GM10847 (cell line): ENCODE measurements around the gene TRMT61B.

Source experiments
- POLR2A ChIP-seq: IDR thresholded peaks from 2 replicates; pipeline ENCODE4 v1.6.1; 2011; ENCODE audit not compliant: insufficient read length; ENCODE audit errors: extremely low read depth

TRMT61B gene

GRCh38 chr2:28893488-28893887 lies 23.4 kb upstream of the TRMT61B start:
- TF ChIP-seq POLR2A: no peak

- no peak for TF ChIP-seq POLR2A
These were observed 10.1 kb upstream of the TRMT61B start for GRCh38 chr2:28880193-28880592.

- TF ChIP-seq POLR2A: no peak
These were observed 1.5 kb upstream of the TRMT61B start for GRCh38 chr2:28871620-28872019.

DNA sequence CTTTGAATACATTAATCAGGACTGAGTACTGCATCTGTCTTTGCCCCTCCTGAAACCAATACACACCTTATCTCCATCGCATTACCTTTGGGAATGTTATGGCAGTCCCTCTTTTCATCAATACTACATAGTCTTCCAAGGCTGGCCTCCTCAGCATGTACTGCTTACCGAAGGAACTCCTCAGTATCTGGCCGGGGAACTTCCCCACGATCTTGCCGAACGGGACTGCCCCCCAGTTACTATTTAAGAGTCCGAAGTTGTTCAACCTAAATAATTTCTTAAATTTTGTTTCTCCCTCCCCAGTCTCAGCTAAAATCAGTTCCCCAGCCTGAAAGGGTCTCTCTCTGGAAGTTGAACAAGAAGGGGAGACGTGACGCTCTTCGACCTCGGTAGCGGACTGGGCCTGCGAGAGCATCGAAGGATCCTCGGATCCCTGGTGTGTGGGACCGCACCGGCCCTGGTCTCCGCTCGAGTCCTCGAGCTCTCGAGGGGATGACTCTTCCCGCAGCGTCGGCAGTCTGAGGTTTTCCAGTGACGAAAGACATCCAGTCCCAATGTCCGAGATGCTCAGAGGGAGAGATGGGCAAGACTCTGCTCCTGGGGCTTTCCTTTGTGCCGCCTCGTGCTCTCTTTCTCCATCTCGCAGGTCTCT lies 489 bp downstream of the TRMT61B start:
- TF ChIP-seq POLR2A: no peak

DNA sequence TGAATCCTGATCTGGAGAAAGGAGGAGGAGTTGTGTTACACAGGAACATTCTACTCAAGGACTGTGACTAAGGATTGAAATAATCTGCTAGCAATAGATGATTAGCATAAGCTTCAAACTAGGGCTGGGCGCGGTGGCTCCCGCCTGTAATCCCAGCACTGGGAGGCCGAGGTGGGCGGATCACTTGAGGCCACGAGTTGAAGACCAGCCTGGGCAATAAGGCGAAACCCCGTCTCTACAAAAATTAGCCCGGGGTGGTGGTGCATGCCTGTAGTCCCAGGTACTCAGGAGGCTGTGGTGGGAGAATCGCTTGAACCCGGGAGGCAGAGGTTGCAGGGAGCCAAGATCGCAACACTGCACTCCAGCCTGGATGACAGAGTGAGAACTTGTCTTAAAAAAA lies 1.5 kb downstream of the TRMT61B start:
- no peak for TF ChIP-seq POLR2A

- no peak for TF ChIP-seq POLR2A
These were observed 14.1 kb downstream of the TRMT61B start for GRCh38 chr2:28855977-28856376.

DNA sequence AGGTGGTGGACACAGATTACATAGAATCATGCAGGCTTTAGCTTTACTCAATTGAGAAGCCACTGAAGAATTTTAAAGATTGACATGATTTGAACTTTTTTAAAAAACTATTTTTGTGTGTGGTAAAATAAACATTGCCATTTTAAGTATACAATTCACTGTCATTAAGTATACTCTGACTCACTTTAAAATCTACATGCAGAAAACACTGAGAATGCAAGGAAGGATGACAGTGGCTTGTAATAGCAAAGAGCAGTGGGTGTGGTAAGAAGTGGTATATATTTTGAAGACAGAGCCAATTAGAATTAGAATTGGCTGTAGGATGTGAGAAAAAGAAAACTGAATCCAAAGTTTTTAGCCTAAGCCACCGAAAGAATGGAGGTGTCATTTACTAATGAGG lies 14.9 kb downstream of the TRMT61B start:
- TF ChIP-seq POLR2A: no peak

GRCh38 chr2:28842042-28842441 lies 28.1 kb downstream of the TRMT61B start:
- no peak for TF ChIP-seq POLR2A

DNA sequence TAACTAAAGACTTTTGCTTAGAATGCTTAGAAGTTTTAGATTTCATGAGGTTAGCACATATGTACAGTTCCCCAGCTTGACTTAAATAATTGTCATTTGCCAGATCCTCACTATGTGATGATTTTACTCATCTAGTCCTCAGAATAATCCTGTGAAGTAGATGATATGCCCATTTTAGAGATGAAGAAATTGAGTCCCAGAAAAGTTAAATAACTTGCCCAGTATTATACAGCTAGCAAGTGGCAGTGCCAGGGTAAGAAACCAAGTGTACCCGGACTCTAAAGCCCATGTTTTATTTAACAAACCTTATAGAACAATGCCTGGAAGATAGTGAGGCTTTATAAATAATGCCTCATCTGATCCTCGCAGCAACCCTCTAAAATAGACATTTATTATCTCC lies 31.1 kb downstream of the TRMT61B start:
- no peak for TF ChIP-seq POLR2A

DNA sequence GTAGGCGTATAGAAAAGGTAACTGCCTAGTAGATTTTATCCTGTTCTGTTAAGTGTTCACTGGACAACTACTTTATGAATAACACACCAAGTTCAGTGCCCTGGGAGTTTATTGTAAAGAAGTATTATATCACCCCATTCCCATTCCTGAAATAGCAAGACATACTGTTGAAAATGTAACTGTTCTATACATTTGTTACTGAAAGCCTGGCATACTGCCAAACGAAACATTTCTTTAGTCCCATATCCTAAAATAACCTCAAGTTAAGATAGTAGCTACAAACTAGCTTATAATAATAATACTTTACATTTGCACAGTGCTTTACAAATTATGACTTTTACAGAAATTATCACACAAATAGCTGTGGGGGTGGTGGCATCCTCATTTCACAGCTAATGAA lies 34.3 kb downstream of the TRMT61B start:
- TF ChIP-seq POLR2A: no peak

GRCh38 chr2:28833740-28834470 lies 36.2 kb downstream of the TRMT61B start:
- TF ChIP-seq POLR2A: no peak

- TF ChIP-seq POLR2A: no peak
These were observed 41.7 kb downstream of the TRMT61B start for GRCh38 chr2:28828382-28828781.

DNA sequence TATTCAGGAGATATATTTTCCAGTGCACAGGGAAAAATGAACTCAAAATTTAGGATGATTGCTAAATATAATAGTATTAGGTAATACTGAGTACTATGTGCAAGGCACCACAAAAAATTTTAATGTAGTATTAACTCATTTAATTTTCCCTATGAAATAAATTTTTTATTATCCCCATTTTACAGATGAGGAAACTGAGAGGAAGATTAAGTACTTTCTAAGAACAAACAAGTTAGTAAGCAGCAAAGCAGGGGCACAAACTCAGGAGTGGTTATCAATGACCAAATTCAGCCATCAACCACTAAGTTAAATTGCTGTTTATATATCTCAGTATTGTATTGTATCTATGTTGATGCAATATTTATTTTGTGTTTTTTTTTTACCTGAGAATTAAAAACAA lies 45.2 kb downstream of the TRMT61B start:
- TF ChIP-seq POLR2A: no peak

DNA sequence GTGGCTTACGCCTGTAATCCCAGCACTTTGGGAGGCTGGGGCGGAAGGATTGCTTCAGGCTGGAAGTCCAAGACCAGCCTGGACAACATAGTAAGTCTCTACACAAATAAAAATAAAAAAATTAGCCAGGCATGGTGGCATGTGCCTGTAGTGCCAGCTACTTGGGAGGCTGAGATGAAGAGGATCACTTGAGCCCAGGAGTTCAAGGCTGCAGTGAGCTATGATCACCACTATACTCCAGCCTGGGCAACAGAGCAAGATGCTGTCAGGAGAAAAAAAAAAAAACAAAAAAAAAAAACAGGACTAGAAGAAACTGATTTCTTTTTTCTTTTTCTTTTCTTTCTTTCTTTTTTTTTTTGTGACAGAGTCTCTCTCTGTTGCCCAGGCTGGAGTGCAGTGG lies 45.9 kb downstream of the TRMT61B start:
- no peak for TF ChIP-seq POLR2A

DNA sequence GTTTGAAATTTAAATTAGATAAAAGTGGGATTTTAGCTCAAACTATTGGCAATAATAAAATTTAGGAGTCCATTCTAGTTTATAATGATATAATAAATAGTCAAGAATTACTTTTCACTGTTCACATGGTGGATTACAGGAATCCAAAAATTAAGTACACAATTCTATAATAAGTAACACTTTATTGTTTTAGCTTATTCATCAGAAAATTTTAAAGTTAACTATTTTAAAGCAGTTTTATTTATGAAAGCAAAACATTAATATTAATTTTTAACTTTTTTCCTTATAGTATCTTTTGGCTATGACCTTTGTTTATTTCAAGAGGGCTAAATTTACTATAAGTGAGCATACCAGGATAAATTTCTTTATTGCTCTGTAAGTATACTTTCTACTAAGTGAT lies 48.1 kb downstream of the TRMT61B start:
- TF ChIP-seq POLR2A: no peak

DNA sequence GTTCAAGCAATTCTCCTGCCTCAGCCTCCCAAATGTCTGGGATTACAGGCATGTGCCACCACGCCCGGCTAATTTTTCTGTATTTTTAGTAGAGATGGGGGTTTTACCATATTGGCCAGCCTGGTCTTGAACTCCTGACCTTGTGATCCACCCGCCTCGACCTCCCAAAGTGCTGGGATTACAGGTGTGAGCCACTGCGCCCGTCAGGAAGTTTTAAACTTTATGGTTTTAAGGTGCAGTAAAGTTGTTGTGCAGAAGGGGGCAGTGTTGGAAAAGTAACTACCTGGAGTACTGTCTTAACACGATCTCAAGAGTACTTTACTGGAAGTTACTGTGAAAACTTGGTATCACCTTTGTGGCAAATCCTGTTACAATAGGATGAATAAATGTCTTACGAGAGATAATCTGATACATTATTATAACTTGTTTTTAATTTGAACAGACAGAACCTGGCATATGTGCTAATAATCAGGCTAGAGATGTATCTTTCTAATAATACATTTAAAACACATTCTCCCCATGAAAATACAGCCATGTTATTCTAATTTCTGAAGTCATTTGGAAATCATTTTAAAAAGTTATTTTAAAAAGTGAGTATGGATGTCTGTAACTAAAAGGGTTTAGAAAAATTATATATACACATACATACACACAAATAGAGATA lies 48.7 kb downstream of the TRMT61B start:
- TF ChIP-seq POLR2A: no peak

GRCh38 chr2:28818053-28818452 lies 52.1 kb downstream of the TRMT61B start:
- no peak for TF ChIP-seq POLR2A
